ENCODE data around the gene SLC22A8. TPM values are rescaled to one million over a fixed set of nuclear protein-coding genes. Genes with fewer than 3 reads are reported as not detected.

SLC22A8 gene
- total RNA-seq, 1 experiment from 2014 or later, result not detected

GRCh38 chr11:62994775-62995174 is 20.9 kb downstream of the SLC22A8 start:
- ATAC-seq, result no peak
- intact Hi-C loops (cut with micrococcal nuclease; ENCODE audit: unreplicated experiment) (no loop called here), in situ Hi-C loops (cut with HindIII; ENCODE audit: low pct_unique_long_range_greater_than_20kb, low sequenced_read_pairs) (no loop called here)
- CTCF ChIA-PET, result no interaction called here
- H3K4me3 ChIP-seq (ENCODE audit: low read depth in 2 of 2, low read length in 2 of 2), result no peak overlapping the region
- no TSS peak for BruUV-seq (replicated peaks)
- H3K9me3 ChIP-seq (ENCODE audit: control insufficient read depth, insufficient read depth, low read depth, low read length), result no peaks in the 10 kb centered on the region
- DNase-seq (ENCODE audit: low read depth, low spot score), result no peak
- H3K36me3 ChIP-seq (ENCODE audit: control insufficient read depth, insufficient read depth, low read length), result no peaks in the 10 kb centered on the region
- TF ChIP-seq CTCF (IDR thresholded peaks at IDR 0.05) (no peak), SIN3A (IDR thresholded peaks at IDR 0.05; ENCODE audit: borderline replicate concordance, insufficient read depth, low read depth, low read length) (no peak), POLR2AphosphoS5 (IDR thresholded peaks at IDR 0.05; ENCODE audit: low read depth, low read length) (no peak), REST (IDR thresholded peaks at IDR 0.05; ENCODE audit: insufficient read depth in 1 of 2, low read depth in 2 of 2, low read length in 1 of 2) (no peak), TCF7L2 (IDR thresholded peaks at IDR 0.05; ENCODE audit: low read depth, low read length) (no peak)
- POLR2A ChIA-PET, result no interaction called here
- no peaks in the 10 kb centered on the region for H3K4me1 ChIP-seq (ENCODE audit: control insufficient read depth, insufficient read depth, low read length)
- H3K27me3 ChIP-seq (ENCODE audit: control insufficient read depth, insufficient read depth, low read length), result no peaks in the 10 kb centered on the region
- no peak overlapping the region for H3K27ac ChIP-seq (ENCODE audit: low read length)

GRCh38 chr11:62988276-62988675 is 27.4 kb downstream of the SLC22A8 start:
- ChIA-PET POLR2A (no interaction called here), CTCF (no interaction called here)
- Histone ChIP-seq H3K27ac (ENCODE audit: low read length) (no peak overlapping the region), H3K4me1 (ENCODE audit: control insufficient read depth, insufficient read depth, low read length) (no peaks in the 10 kb centered on the region), H3K36me3 (ENCODE audit: control insufficient read depth, insufficient read depth, low read length) (no peaks in the 10 kb centered on the region), H3K9me3 (ENCODE audit: control insufficient read depth, insufficient read depth, low read depth, low read length) (no peaks in the 10 kb centered on the region), H3K4me3 (ENCODE audit: low read depth in 2 of 2, low read length in 2 of 2) (no peak overlapping the region), H3K27me3 (ENCODE audit: control insufficient read depth, insufficient read depth, low read length) (peaks cover 2% of the 10 kb centered on the region; the same call in 1 of the 2 replicates)
- intact Hi-C loops (cut with micrococcal nuclease; ENCODE audit: unreplicated experiment) (no loop called here), in situ Hi-C loops (cut with HindIII; ENCODE audit: low pct_unique_long_range_greater_than_20kb, low sequenced_read_pairs) (no loop called here)
- ATAC-seq, result no peak
- no peak for DNase-seq (ENCODE audit: low read depth, low spot score)
- no TSS peak for BruUV-seq (replicated peaks)
- TF ChIP-seq TCF7L2 (IDR thresholded peaks at IDR 0.05; ENCODE audit: low read depth, low read length) (no peak), POLR2AphosphoS5 (IDR thresholded peaks at IDR 0.05; ENCODE audit: low read depth, low read length) (no peak)

GRCh38 chr11:62985041-62985750 is 30.4 kb downstream of the SLC22A8 start:
- DNase-seq (ENCODE audit: low read depth, low spot score) (no peak), ATAC-seq (no peak)
- in situ Hi-C loops (cut with HindIII; ENCODE audit: low pct_unique_long_range_greater_than_20kb, low sequenced_read_pairs), result no loop called here
- CTCF ChIA-PET, result no interaction called here
- H3K27ac ChIP-seq (ENCODE audit: low read length), result no peak overlapping the region
- H3K4me3 ChIP-seq (ENCODE audit: low read depth in 2 of 2, low read length in 2 of 2), result no peak overlapping the region
- H3K9me3 ChIP-seq (ENCODE audit: control insufficient read depth, insufficient read depth, low read depth, low read length), result no peaks in the 10 kb centered on the region
- intact Hi-C loops (cut with micrococcal nuclease; ENCODE audit: unreplicated experiment), result no loop called here
- H3K36me3 ChIP-seq (ENCODE audit: control insufficient read depth, insufficient read depth, low read length), result no peaks in the 10 kb centered on the region
- POLR2A ChIA-PET, result no interaction called here
- BruUV-seq (replicated peaks), result no TSS peak
- TF ChIP-seq SIN3A (IDR thresholded peaks at IDR 0.05; ENCODE audit: borderline replicate concordance, insufficient read depth, low read depth, low read length), result no peak
- no peak for TF ChIP-seq TCF7L2 (IDR thresholded peaks at IDR 0.05; ENCODE audit: low read depth, low read length)
- no peak for TF ChIP-seq CTCF (IDR thresholded peaks at IDR 0.05)
- TF ChIP-seq POLR2AphosphoS5 (IDR thresholded peaks at IDR 0.05; ENCODE audit: low read depth, low read length), result no peak
- no peak for TF ChIP-seq REST (IDR thresholded peaks at IDR 0.05; ENCODE audit: insufficient read depth in 1 of 2, low read depth in 2 of 2, low read length in 1 of 2)
- peaks cover 2% of the 10 kb centered on the region; the same call in 1 of the 2 replicates for H3K27me3 ChIP-seq (ENCODE audit: control insufficient read depth, insufficient read depth, low read length)
- no peaks in the 10 kb centered on the region for H3K4me1 ChIP-seq (ENCODE audit: control insufficient read depth, insufficient read depth, low read length)

All from Panc1 (cell line).